Stimulated activated CD8-positive, alpha-beta memory T cell treated with anti-CD3 and anti-CD28 coated beads, Interleukin-12 subunit alpha, Interleukin-12 subunit beta, amount 100 ng/mL, for 24 hours (primary cell): Measurements from ENCODE around the gene HECTD4.
"Not testable (repeated sequence)": the region's sequence is repeated elsewhere in the genome, so short reads cannot be mapped to it uniquely, and the experiment has no call there.

Source experiments
- DNase-seq: peaks from one replicate; pipeline ENCODE4 v3.0.0-alpha.2; 2020; ENCODE audit errors: extremely low read depth

Gene HECTD4

GRCh38 chr12:112270673-112271072 is 111.6 kb downstream of the HECTD4 start:
- no peak for DNase-seq

- DNase-seq: no peak
These were observed 115.8 kb downstream of the HECTD4 start for GRCh38 chr12:112266473-112266872.

- no peak for DNase-seq
These were observed 120.7 kb downstream of the HECTD4 start for GRCh38 chr12:112261559-112261958.

- no peak for DNase-seq
These were observed 123.3 kb downstream of the HECTD4 start for GRCh38 chr12:112258926-112259325.

GRCh38 chr12:112256780-112257179 is 125.5 kb downstream of the HECTD4 start:
- no peak for DNase-seq

- DNase-seq: no peak
These were observed 130.0 kb downstream of the HECTD4 start for GRCh38 chr12:112252184-112252583.

- DNase-seq: not testable (repeated sequence)
These were observed 137.3 kb downstream of the HECTD4 start for GRCh38 chr12:112244902-112245301.

GRCh38 chr12:112243255-112244110 is 138.7 kb downstream of the HECTD4 start:
- no peak for DNase-seq

GRCh38 chr12:112241176-112241575 is 141.1 kb downstream of the HECTD4 start:
- DNase-seq: no peak

GRCh38 chr12:112239881-112240280 is 142.3 kb downstream of the HECTD4 start:
- no peak for DNase-seq

GRCh38 chr12:112239020-112239419 is 143.2 kb downstream of the HECTD4 start:
- DNase-seq: no peak

GRCh38 chr12:112238441-112238840 is 143.8 kb downstream of the HECTD4 start:
- DNase-seq: no peak

GRCh38 chr12:112236786-112237185 is 145.4 kb downstream of the HECTD4 start:
- DNase-seq: no peak

GRCh38 chr12:112236386-112236785 is 145.8 kb downstream of the HECTD4 start:
- DNase-seq: no peak

- DNase-seq: no peak
These were observed 147.9 kb downstream of the HECTD4 start for GRCh38 chr12:112234303-112234702.

- DNase-seq: no peak
These were observed 149.0 kb downstream of the HECTD4 start for GRCh38 chr12:112233242-112233641.

- DNase-seq: no peak
These were observed 152.1 kb downstream of the HECTD4 start for GRCh38 chr12:112230136-112230535.

GRCh38 chr12:112226768-112227167 is 155.5 kb downstream of the HECTD4 start:
- DNase-seq: no peak

- not testable (repeated sequence) for DNase-seq
These were observed 161.6 kb downstream of the HECTD4 start for GRCh38 chr12:112220628-112221027.

- DNase-seq: no peak
These were observed 163.0 kb downstream of the HECTD4 start for GRCh38 chr12:112219195-112219594.

GRCh38 chr12:112218150-112218549 is 164.1 kb downstream of the HECTD4 start:
- DNase-seq: no peak

GRCh38 chr12:112217647-112218046 is 164.6 kb downstream of the HECTD4 start:
- DNase-seq: no peak

GRCh38 chr12:112216223-112216622 is 166.0 kb downstream of the HECTD4 start:
- no peak for DNase-seq

GRCh38 chr12:112214064-112214463 is 168.2 kb downstream of the HECTD4 start:
- no peak for DNase-seq
